AG10803 (cell line): Measurements from ENCODE around the gene SRP9.

Source experiments
- DNase-seq: peaks from one replicate; pipeline ENCODE4 v3.0.0; 2010; ENCODE audit warnings: low read depth
- H3K4me3 ChIP-seq: 2 replicates; pipeline ENCODE4 v1.5.1; 2011; ENCODE audit warnings: mild to moderate bottlenecking, low read length, control low read depth
- TF ChIP-seq, protein P1 (sequence below): conservative IDR thresholded peaks from 2 replicates; pipeline ENCODE4 v1.5.1; 2011; ENCODE audit warnings: mild to moderate bottlenecking, low read length, control low read depth, inconsistent platforms

SRP9 gene

DNA sequence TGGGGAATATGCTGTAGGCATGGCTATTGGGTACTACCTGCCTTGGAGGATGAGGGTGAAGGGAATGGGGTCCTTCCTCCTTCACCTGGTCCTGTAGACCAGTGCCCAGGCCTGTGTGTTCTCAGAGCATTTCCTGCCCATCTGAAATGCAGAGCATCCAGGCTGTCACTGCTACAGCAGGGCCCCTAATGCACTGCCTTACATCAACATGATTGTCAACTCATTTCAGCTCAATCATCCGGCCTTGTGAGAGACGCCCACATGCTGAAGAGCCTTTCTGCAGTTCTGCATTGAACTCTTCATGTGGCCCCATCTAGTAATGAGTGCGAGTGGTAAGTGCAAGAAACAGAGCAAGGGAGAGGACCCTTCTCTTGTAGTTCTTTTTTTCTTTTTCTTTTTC lies 39.8 kb upstream of the SRP9 start:
- no peak for DNase-seq
- TF ChIP-seq, protein P1, sequence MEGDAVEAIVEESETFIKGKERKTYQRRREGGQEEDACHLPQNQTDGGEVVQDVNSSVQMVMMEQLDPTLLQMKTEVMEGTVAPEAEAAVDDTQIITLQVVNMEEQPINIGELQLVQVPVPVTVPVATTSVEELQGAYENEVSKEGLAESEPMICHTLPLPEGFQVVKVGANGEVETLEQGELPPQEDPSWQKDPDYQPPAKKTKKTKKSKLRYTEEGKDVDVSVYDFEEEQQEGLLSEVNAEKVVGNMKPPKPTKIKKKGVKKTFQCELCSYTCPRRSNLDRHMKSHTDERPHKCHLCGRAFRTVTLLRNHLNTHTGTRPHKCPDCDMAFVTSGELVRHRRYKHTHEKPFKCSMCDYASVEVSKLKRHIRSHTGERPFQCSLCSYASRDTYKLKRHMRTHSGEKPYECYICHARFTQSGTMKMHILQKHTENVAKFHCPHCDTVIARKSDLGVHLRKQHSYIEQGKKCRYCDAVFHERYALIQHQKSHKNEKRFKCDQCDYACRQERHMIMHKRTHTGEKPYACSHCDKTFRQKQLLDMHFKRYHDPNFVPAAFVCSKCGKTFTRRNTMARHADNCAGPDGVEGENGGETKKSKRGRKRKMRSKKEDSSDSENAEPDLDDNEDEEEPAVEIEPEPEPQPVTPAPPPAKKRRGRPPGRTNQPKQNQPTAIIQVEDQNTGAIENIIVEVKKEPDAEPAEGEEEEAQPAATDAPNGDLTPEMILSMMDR = no peak

DNA sequence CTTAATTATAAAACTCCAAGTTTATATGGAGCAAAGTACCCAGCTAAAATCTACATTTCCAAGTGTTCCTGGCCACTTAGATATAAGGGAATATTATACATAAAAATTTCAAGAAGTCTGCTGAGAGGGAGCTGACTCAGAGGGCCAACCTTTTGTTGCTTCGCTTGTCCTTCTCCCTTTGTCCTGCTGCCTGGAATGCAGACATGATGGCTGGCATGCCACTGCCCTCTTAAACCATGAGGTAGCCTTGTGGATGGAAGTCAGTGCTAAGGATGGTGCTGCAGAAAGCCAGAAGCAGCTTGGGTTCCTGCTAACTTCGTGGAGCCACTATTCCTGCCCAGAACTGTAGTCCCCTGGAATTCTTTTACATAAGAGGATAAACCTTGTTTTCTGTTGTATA lies 38.9 kb upstream of the SRP9 start:
- TF ChIP-seq, protein P1 = no peak
- H3K4me3 ChIP-seq = no peak overlapping the region
- DNase-seq = no peak

More for the DNA sequence above, 39.8 kb upstream of the SRP9 start:
- no peak overlapping the region for H3K4me3 ChIP-seq

DNA sequence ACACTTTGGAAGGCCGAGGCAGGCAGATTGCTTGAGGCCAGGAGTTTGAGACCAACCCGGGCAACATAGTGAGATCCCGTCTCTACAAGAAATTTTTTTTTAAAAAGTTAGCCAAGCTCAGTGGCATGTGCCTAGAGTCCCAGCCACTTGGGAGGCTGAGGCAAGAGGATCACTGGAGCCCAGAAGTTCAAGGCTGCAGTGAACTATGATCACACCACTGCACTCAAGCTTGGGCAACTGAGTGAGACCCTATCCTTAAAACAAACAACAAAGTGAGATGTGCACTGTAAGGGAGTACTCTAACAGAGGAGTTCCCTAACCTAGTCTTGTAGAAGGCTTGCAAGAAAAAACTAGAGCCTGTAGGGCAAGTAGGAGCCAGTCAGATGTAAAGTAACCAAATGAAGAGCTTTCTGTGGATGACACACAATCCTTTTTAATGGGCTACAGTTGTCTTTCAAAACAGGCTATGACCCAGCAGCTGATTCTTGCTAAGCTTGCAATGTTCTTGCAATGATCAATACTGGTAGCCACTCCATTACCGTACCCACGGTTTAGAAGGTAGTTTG lies 38.0 kb upstream of the SRP9 start:
- TF ChIP-seq, protein P1 = no peak
- no peak for DNase-seq

DNA sequence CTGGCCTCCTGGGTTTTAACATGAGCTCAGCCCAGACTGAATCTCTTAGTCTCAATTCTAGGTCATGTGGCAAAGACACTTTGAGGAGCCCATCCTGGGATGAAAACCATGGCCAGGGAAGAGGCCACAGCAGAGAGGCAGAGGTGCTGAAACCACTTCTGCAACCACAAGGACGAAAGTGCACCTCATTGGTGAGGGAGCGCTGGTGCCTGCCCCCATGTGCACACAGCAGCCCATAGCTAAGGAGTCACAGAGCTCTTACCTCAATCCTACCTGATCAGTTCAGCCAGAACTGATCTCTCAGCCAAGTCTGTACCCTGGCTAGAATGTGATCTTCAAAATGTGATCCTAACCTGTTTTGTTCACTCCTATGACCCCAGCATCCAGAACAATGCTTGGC lies 32.9 kb upstream of the SRP9 start:
- no peak overlapping the region for H3K4me3 ChIP-seq
- TF ChIP-seq, protein P1 = no peak
- no peak for DNase-seq

More for the DNA sequence above, 38.0 kb upstream of the SRP9 start:
- H3K4me3 ChIP-seq = no peak overlapping the region

DNA sequence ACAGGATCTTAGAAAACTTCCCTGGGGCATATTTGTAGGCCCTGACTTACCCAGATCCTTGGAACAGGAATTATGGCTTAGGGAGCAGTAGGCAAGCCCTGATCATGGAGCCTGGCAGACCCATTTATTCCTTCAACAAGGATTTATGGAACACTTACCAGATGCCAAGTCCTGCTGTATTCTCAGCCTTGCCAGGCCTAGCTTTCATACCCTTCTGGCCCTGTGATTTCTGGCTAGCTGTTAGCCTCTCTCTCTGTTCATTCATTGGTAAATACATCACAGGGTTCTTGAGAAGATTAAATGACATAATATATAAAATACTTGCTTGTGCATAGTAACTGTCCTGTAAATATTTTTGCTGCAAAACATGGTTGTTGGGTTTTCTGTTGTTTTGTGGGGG lies 32.4 kb upstream of the SRP9 start:
- TF ChIP-seq, protein P1 = no peak
- no peak for DNase-seq
- H3K4me3 ChIP-seq = no peak overlapping the region

DNA sequence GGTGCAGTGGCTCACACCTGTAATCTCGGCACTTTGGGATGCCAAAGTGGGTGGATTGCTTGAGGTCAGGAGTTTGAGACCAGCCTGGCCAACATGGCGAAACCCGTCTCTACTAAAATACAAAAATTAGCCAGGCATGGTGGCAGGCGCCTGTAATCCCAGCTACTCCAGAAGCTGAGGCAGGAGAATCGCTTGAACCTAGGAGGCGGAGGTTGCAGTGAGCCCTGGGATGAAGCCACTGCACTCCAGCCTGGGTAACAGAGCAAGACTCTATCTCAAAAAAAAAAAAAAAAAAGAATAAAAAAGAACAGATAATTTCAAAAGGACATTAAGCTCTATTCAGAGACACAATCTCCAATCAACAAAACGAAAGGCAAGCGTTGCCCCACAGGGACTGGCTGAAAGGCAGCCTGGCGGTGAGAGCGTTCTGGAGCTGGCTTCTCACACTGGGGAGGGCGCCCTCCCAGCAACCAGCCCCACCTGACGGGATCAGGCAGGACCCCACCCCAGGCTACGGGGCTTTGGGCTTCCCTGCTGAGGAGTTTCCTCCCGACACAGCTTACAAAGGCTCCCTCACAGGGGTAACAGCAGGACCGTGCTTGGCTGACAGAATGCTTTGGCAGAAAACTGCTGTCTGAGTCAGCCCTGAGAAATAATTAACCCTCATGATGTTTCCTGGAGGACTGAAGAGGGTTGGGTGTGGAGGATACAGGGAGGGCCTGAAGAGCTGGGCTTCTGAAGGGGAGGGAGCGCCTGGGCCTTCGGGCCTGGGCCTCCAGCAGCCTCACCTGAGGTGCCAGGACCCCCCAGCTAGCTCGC lies 31.1 kb upstream of the SRP9 start:
- H3K4me3 ChIP-seq = peak overlapping the region; percentile 68
- DNase-seq = peak; percentile 86
- TF ChIP-seq, protein P1 = peak; percentile 22

DNA sequence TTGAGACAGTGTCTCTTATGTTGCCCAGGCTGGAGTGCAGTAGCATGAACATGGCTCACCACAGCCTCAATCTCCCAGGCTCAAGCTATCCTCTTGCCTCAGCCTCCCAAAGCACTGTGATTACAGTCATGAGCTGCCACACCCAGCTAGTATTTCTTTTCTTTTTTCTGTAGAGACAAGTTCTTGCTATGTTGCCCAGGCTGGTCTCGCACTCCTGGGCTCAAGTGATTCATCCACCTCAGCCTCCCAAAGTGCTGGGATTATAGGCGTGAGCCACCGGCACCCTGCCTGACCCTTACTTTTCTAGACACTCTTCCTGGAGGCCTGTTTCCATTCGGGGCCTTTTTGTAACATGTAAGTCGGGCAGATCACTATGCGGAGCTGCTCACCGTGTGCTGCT lies 30.1 kb upstream of the SRP9 start:
- no peak overlapping the region for H3K4me3 ChIP-seq
- TF ChIP-seq, protein P1 = no peak
- DNase-seq = peak; percentile 36
